GM12891 (cell line): ENCODE results near the gene MICAL3.

Source experiments
- DNase-seq: peaks from one replicate; pipeline ENCODE4 v3.0.0; 2011; ENCODE audit warnings: low spot score; ENCODE audit not compliant: insufficient read length
- FAIRE-seq: peaks from 2 replicates; lab custom pipeline; 2011; peaks lifted over from hg19 to GRCh38; lab: Jason Lieb, UNC
- PAX5 ChIP-seq: IDR thresholded peaks from 2 replicates; pipeline ENCODE4 v1.6.1; 2011; ENCODE audit warnings: low read length, moderate library complexity, mild to moderate bottlenecking; ENCODE audit not compliant: insufficient read depth, severe bottlenecking
- POLR2A ChIP-seq: IDR thresholded peaks from 2 replicates; pipeline ENCODE4 v1.6.1; 2011; ENCODE audit warnings: low read depth, low read length, control low read depth
- POLR2AphosphoS5 ChIP-seq: IDR thresholded peaks from 2 replicates; pipeline ENCODE4 v1.6.1; 2011; ENCODE audit warnings: low read depth, low read length, control low read depth
- POU2F2 ChIP-seq: IDR thresholded peaks from 2 replicates; pipeline ENCODE4 v1.6.1; 2011; ENCODE audit warnings: low read depth, mild to moderate bottlenecking, control low read depth, low read length, moderate library complexity
- SPI1 ChIP-seq: IDR thresholded peaks from 2 replicates; pipeline ENCODE4 v1.6.1; 2011; ENCODE audit warnings: low read depth, low read length, control low read depth
- TAF1 ChIP-seq: IDR thresholded peaks from 2 replicates; pipeline ENCODE4 v1.6.1; 2011; ENCODE audit warnings: low read depth, low read length, control low read depth

The MICAL3 gene

DNA sequence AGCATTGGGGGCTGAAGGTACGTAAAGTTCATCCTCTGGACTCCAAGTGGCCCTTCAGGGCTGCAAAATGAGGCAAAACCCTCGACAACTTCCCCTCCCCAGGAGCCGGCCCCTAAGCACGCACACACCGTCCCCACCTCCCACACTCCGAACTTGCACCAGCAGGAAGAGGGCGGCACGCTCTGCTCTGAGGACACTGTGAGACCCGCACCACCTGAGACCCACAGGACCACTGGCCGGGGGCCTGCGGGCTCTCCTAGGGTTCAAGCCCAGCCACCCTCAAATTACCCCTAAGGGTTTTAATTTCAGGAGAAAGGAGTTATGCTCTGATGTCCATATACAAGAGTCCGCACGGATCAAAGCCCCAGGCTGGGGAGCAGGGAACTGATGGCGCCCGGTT is 200.4 kb downstream of the MICAL3 start:
- DNase-seq (no peak), FAIRE-seq (no peak)
- TF ChIP-seq TAF1, result no peak
- no peak for TF ChIP-seq PAX5
- no peak for TF ChIP-seq SPI1
- TF ChIP-seq POU2F2, result no peak
- TF ChIP-seq POLR2AphosphoS5, result no peak
- TF ChIP-seq POLR2A, result no peak

DNA sequence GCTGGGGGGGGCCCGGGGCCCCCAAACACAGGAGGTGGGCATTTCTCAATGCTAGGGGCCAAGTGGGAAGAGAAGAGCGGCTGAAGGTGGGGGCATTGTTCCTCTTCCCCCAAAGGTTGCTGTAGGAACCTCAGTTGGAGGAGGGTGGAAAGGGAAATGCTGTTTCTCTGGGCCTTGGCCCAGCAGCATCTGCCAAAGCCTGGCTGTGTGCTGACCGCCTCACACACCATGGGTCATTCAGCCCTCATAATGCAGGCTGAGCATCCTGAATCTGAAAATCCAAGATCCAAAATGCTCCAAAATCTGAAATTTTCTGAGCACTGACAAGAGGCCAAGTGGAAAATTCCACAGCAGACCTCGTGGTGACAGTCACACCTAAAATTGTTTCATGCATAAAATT is 201.1 kb downstream of the MICAL3 start:
- TF ChIP-seq SPI1, result no peak
- no peak for TF ChIP-seq POLR2AphosphoS5
- TF ChIP-seq POU2F2, result no peak
- TF ChIP-seq PAX5, result no peak
- DNase-seq (no peak), FAIRE-seq (no peak)

DNA sequence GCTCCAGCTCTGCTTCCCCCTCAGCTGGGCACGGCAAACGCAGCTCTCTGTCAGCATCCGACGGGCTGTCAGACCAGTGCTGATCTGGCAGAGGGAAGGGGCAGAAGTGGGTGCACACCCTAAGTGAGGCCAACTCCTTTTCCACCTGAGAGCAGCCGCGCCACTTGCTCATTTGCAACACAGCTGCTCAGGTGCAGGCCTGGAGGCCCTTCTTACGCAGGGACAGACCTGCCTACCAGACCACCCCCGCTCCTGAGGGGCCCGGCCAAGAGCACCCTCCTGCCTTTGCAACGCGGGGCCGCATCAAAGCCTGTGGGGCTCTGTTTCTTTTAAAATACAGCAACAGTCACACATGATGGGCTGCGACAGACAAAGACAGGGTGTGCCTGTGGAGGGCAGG is 202.3 kb downstream of the MICAL3 start:
- no peak for FAIRE-seq
- TF ChIP-seq POU2F2 (no peak), TAF1 (no peak), POLR2AphosphoS5 (no peak), SPI1 (no peak), POLR2A (no peak), PAX5 (no peak)

DNA sequence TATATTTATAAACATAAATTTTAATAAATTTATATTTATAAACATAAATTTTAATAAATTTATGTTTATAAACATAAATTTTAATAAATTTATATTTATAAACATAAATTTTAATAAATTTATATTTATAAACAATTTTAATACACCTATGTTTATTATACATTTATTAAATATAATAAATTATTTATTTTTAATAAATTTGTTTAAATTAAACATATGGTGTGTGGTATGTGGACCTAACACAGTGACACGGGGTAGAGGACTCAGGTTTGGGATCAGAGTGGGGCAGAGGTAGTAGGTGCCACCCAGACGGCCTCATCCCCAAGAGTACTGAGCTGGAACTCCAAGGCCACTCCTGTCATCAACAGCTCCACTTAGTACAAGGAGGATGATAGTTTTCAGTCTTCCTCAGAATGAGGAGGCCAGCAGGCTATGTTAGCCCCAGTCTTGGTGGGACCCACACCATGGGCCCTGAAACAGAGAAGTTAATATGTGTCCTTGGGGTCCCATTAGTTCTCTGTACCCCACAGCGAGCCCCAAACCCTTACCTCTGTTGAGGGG is 203.4 kb downstream of the MICAL3 start:
- FAIRE-seq (no peak), DNase-seq (no peak)
- TF ChIP-seq SPI1 (no peak), POLR2A (no peak), POLR2AphosphoS5 (no peak)

More for the DNA sequence above, 202.3 kb downstream of the MICAL3 start:
- DNase-seq, result no peak

DNA sequence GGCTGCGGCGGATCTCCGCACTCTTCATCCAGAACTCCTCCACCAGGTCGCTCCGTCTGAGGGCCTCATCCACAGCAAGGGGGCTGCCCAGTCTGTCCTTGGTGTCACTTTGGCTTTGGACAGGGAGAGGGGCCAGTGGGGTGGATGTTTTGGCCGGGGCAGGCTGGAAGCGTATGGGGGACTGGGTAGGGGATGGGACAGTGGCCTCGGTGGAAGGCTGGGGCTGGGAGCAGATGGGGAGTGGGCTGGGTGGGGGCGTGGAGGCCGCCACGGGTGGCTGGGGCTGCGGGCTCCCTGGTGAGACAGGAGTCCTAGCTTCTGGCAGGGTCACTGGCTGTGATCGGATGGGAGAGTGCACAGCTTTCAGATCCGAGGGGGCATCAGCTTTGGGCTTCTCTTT is 205.7 kb downstream of the MICAL3 start:
- TF ChIP-seq TAF1 (no peak), POLR2A (no peak), POLR2AphosphoS5 (no peak), SPI1 (no peak)
- DNase-seq (no peak), FAIRE-seq (no peak)

DNA sequence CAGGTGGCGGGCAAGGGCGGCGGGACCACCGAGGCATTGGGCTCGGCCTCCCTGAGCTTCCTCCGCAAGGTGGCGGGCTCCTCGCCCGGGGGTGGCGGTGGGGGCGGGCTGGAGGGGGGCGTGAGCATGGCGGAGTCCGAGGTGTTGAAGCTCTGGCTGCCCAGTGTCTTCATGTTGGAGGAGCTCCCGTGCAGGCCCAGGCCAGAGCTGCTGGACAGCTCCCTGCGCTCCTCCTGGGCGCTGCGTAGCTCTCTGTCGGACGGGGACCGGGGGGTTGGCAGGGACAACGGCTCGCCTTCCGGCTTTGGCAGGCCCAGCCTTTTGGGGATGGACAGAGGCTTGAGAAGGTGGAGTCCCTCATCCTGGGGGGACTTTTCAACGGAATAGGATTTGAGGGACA is 206.2 kb downstream of the MICAL3 start:
- no peak for FAIRE-seq
- DNase-seq, result no peak
- TF ChIP-seq SPI1 (no peak), POLR2A (no peak), PAX5 (no peak), POLR2AphosphoS5 (no peak), POU2F2 (no peak), TAF1 (no peak)

DNA sequence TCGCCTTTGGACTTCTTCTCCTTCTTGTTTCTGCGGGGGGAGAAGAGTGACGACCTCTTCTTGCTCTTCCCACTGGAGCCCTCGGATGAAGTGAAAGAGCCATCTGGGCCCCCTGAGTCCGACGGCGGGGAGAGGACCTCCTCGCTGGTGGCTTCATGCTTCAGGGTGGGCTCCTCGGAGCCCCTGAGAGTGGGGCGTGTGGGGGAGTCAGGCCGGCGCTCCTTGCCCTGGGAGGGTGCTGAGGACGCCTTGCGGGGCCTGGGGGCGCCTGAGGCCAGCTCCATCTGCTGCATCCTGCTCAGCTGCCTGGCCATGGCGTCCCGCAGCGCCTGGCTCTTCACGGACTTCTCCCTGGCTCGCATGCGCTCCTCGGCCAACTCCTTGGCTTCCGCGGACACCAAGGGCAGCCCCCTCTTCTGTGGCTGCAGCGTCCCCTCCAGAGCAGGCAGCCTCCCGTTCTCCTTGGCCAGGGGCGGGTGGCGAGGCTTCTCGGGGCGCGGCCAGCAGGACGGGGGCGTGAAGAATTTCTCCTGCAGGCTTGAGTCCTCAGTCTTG is 206.8 kb downstream of the MICAL3 start:
- FAIRE-seq (no peak), DNase-seq (no peak)
- TF ChIP-seq POLR2AphosphoS5, result no peak
- no peak for TF ChIP-seq SPI1
- TF ChIP-seq POLR2A, result no peak
- TF ChIP-seq PAX5, result no peak
- no peak for TF ChIP-seq TAF1
- TF ChIP-seq POU2F2, result no peak

DNA sequence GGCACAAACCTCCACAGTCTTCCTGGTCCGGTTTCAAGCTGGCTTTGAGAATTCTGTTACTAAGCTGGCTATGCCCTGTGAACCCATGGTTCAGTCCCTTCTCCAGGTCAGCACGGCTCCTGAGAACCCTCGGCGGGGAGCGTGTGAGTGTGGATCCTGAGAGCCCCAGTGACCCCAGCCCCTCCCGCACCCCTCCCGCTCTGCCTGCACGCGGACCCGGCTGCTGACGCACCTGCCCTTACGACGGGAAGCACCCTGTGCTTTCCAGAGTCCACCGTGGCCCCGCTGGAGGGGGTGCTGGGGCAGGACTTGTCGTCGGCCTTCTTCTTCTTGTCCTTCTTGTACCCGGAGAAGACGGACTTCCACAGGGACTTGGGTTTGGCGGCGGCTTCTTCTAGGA is 207.3 kb downstream of the MICAL3 start:
- FAIRE-seq (no peak), DNase-seq (no peak)
- TF ChIP-seq PAX5 (no peak), POLR2AphosphoS5 (no peak), SPI1 (no peak), TAF1 (no peak), POLR2A (no peak), POU2F2 (no peak)

DNA sequence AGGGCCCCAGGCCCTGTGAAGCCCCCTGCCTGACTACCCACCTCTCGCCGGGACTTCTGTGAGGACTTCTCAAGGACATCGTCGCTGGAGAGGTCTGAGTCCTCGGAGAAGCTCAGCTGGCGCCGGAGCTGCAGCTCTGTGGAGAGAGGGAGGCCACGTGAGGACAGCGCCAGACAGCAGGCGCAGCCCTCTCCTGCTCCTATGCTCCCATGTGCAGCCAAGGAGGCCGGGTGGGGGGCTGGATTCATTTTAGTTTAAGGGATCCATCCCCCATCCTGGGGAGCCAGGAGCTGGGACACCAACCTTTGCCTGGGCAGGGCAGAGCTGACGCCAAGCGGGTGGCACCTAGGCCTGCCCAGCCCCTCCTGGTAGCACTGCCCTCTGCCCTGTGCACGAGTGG is 207.7 kb downstream of the MICAL3 start:
- FAIRE-seq, result no peak
- TF ChIP-seq TAF1, result no peak
- no peak for TF ChIP-seq POLR2AphosphoS5
- TF ChIP-seq PAX5, result no peak
- TF ChIP-seq POU2F2, result no peak
- TF ChIP-seq POLR2A, result no peak
- no peak for TF ChIP-seq SPI1

DNA sequence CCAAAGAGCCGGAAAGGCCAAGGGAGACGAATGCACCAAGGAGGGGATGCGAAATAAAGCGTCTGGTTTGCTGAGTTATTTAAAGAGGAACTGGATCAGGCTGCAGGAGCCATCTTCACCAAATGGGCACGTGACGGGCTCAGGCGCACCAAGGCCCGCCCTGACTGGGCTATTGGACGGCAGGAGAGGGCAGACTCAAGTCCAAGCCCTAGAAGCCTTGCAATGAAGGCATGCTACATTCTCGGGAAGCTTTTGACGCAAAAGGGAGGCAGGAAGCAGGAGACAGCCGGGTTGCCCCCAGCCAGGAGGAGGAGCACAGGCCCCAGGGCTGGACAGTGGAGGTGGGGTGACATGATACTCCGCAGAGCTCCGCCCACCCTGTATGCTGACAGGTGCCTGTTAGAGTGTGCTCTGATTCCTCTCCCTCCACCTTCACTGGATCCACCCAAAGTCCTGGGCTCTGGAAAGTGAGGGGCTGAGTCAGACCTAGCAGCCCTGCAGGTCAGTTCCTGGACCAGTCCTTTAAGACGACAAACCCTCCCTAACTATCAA is 208.6 kb downstream of the MICAL3 start:
- DNase-seq (no peak), FAIRE-seq (no peak)
- TF ChIP-seq PAX5 (no peak), POU2F2 (no peak), TAF1 (no peak), POLR2A (no peak), POLR2AphosphoS5 (no peak), SPI1 (no peak)

More for the DNA sequence above, 207.7 kb downstream of the MICAL3 start:
- DNase-seq, result no peak

DNA sequence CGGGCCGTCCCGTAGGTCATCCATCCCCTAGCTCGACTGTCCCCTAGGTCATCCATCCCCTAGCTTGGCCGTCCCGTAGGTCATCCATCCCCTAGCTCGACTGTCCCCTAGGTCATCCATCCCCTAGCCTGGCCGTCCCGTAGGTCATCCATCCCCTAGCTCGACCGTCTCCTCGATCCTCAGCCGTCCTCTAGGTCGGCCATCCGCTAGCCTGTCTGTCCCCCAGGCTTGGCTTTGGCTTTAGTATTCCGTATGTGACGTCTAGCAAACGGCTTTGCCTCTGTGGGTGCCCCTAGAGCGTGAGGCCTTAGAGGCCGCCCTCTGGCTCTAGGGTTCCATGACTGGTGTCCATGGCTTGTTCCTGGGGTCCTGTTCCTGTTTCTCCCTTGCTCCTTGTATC is 209.5 kb downstream of the MICAL3 start:
- TF ChIP-seq PAX5, result no peak
- no peak for TF ChIP-seq TAF1
- TF ChIP-seq POLR2AphosphoS5, result no peak
- no peak for TF ChIP-seq SPI1
- no peak for TF ChIP-seq POLR2A
- no peak for TF ChIP-seq POU2F2
- FAIRE-seq, result peak; percentile 31
- DNase-seq, result no peak

DNA sequence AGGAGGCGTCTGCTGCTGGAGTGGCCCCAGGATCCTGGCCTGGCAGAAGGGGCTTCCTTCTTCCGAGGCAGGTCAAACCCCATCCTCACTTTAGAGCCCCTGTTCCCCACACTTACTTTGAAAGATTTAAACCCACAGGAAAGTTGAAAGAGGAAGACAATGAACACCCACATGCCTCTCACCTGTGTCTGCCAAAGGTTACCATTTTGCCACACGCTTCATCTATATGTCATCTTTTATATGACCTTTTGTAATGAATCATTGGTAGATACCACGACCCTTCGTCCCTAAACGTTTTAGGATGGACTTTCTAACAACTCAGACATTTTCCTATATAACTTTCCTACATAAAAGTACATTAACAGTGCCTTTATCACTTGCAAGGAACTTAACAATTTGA is 210.3 kb downstream of the MICAL3 start:
- FAIRE-seq, result no peak
- TF ChIP-seq POLR2A (no peak), PAX5 (no peak), POU2F2 (no peak), POLR2AphosphoS5 (no peak), TAF1 (no peak), SPI1 (no peak)
- DNase-seq, result no peak
